Loucy (cell line): ENCODE data around the gene HOXB7.

ENCODE experiments used
- H2AFZ ChIP-seq: fragments of 200-600 bp; sonication (generic); 2 replicates; pipeline ENCODE4 v1.6.0; 2016; ENCODE audit warnings: antibody characterized with exemption, mild to moderate bottlenecking, low read length, moderate library complexity
- H3F3A ChIP-seq: fragments of 200-600 bp; 2 replicates; pipeline ENCODE4 v1.6.0; 2016; ENCODE audit warnings: antibody characterized with exemption, low read depth, mild to moderate bottlenecking
- H3K27me3 ChIP-seq: fragments of 200-600 bp; sonication (generic); 2 replicates; pipeline ENCODE4 v1.6.1; 2014; ENCODE audit warnings: low read length, mild to moderate bottlenecking; ENCODE audit not compliant: insufficient read depth, poor library complexity, severe bottlenecking
- H3K36me3 ChIP-seq: fragments of 200-600 bp; sonication (generic); 2 replicates; pipeline ENCODE4 v1.6.1; 2016; ENCODE audit warnings: low read length; ENCODE audit not compliant: insufficient read depth
- H3K4me1 ChIP-seq: fragments of 200-600 bp; sonication (generic); 2 replicates; pipeline ENCODE4 v1.5.1; 2014; ENCODE audit warnings: low read length, mild to moderate bottlenecking; ENCODE audit not compliant: insufficient read depth, poor library complexity, severe bottlenecking
- H3K4me2 ChIP-seq: fragments of 200-600 bp; sonication (generic); 2 replicates; pipeline ENCODE4 v1.6.0; 2014; ENCODE audit warnings: antibody characterized with exemption, low read length, low read depth, mild to moderate bottlenecking; ENCODE audit not compliant: poor library complexity, severe bottlenecking
- H3K4me3 ChIP-seq: fragments of 200-600 bp; sonication (generic); 2 replicates; pipeline ENCODE4 v1.5.1; 2014; ENCODE audit warnings: low read length, mild to moderate bottlenecking, mixed read lengths; ENCODE audit not compliant: poor library complexity, severe bottlenecking
- H3K79me2 ChIP-seq: fragments of 200-600 bp; sonication (generic); 2 replicates; pipeline ENCODE4 v1.6.1; 2014; ENCODE audit warnings: low read length; ENCODE audit not compliant: insufficient read depth
- H3K9ac ChIP-seq: fragments of 200-600 bp; sonication (generic); 2 replicates; pipeline ENCODE4 v1.6.0; 2014; ENCODE audit warnings: mild to moderate bottlenecking, low read depth, low read length, moderate library complexity; ENCODE audit not compliant: poor library complexity, severe bottlenecking
- H3K9me2 ChIP-seq: fragments of 200-600 bp; sonication (generic); replicated peaks from 2 replicates; pipeline ENCODE4 v1.6.1; 2016; ENCODE audit warnings: low read depth, low read length, mixed read lengths
- H3K9me3 ChIP-seq: fragments of 200-600 bp; sonication (generic); 2 replicates; pipeline ENCODE4 v1.6.1; 2014; ENCODE audit warnings: mild to moderate bottlenecking, antibody characterized with exemption, low read length, low read depth; ENCODE audit not compliant: insufficient read depth
- H4K20me1 ChIP-seq: fragments of 200-600 bp; sonication (generic); 2 replicates; pipeline ENCODE4 v1.6.0; 2014; ENCODE audit warnings: antibody characterized with exemption, low read length, mild to moderate bottlenecking; ENCODE audit not compliant: insufficient read depth, poor library complexity, severe bottlenecking
- CTCF ChIP-seq: fragments of 200-600 bp; sonication (generic); conservative IDR thresholded peaks from 2 replicates; pipeline ENCODE4 v1.5.1; 2014; ENCODE audit warnings: mild to moderate bottlenecking, antibody characterized with exemption, low read length
- EZH2phosphoT487 ChIP-seq: fragments of 200-600 bp; IDR thresholded peaks from 2 replicates; pipeline ENCODE4 v1.6.1; 2018; ENCODE audit warnings: antibody characterized with exemption, mild to moderate bottlenecking, moderate library complexity, borderline replicate concordance

HOXB7 gene

GRCh38 chr17:48577946-48578615, 32.7 kb downstream of the HOXB7 start, which contains the start of gene HOXB4:
HOXB4 (minus strand) TSS chr17:48578350; CDS start chr17:48578319, 31 bp downstream.
- Histone ChIP-seq H3K4me3 (peak within 1 kb of the TSS; percentile 89), H3K4me2 (peak within 1 kb of the TSS; percentile 98), H3K4me1 (peaks cover 62% of the 10 kb centered on the region), H3K27me3 (peaks cover 28% of the 10 kb centered on the region), H3K9ac (peak within 1 kb of the TSS; percentile 100), H2AFZ (no peak within 1 kb of the TSS), H3F3A (peaks cover 12% of the 10 kb centered on the region), H3K9me2 (no peaks in the 10 kb centered on the region), H3K9me3 (no peaks in the 10 kb centered on the region), H3K79me2 (peaks cover 98% of the 10 kb centered on the region), H4K20me1 (peaks cover 79% of the 10 kb centered on the region), H3K36me3 (peaks cover 57% of the 10 kb centered on the region)
- no peak for TF ChIP-seq EZH2phosphoT487
- TF ChIP-seq CTCF: no peak

GRCh38 chr17:48577330-48577945, 33.4 kb downstream of the HOXB7 start:
- H3K36me3 ChIP-seq: peaks cover 58% of the 10 kb centered on the region
- peak overlapping the region; percentile 95 for H3K9ac ChIP-seq
- no peaks in the 10 kb centered on the region for H3K9me3 ChIP-seq
- peaks cover 77% of the 10 kb centered on the region for H4K20me1 ChIP-seq
- no peak overlapping the region for H2AFZ ChIP-seq
- H3K4me3 ChIP-seq: peak overlapping the region; percentile 89
- no peaks in the 10 kb centered on the region for H3K9me2 ChIP-seq
- H3K4me1 ChIP-seq: peaks cover 66% of the 10 kb centered on the region
- peak overlapping the region; percentile 98 for H3K4me2 ChIP-seq
- peaks cover 21% of the 10 kb centered on the region for H3K27me3 ChIP-seq
- peaks cover 98% of the 10 kb centered on the region for H3K79me2 ChIP-seq
- H3F3A ChIP-seq: peaks cover 12% of the 10 kb centered on the region
- TF ChIP-seq EZH2phosphoT487 (peak; percentile 63; the same call in 1 of the 2 replicates), CTCF (no peak)

- H3K4me2 ChIP-seq: peak overlapping the region; percentile 98
- peak overlapping the region; percentile 95 for H3K9ac ChIP-seq
- peaks cover 74% of the 10 kb centered on the region for H4K20me1 ChIP-seq
- no peaks in the 10 kb centered on the region for H3K9me3 ChIP-seq
- H3K36me3 ChIP-seq: peaks cover 63% of the 10 kb centered on the region
- H3K4me3 ChIP-seq: peak overlapping the region; percentile 89
- H3F3A ChIP-seq: peaks cover 12% of the 10 kb centered on the region
- no peak for TF ChIP-seq CTCF
- no peak for TF ChIP-seq EZH2phosphoT487
- no peaks in the 10 kb centered on the region for H3K9me2 ChIP-seq
- peaks cover 98% of the 10 kb centered on the region for H3K79me2 ChIP-seq
- peaks cover 16% of the 10 kb centered on the region for H3K27me3 ChIP-seq
- no peak overlapping the region for H2AFZ ChIP-seq
- peaks cover 73% of the 10 kb centered on the region for H3K4me1 ChIP-seq
Measured at GRCh38 chr17:48576479-48577309, 34.1 kb downstream of the HOXB7 start.
